Activated CD4-positive, alpha-beta T cell treated with anti-CD3 and anti-CD28 coated beads for 24 hours (primary cell): ENCODE measurements around the gene ARHGEF19.
"Not testable (repeated sequence)": the region's sequence is repeated elsewhere in the genome, so short reads cannot be mapped to it uniquely, and the experiment has no call there.

Experiments
- DNase-seq, 2 donors: peaks; one replicate each; pipeline ENCODE4 v3.0.0-alpha.2; 2020; ENCODE audit warnings: low read depth in 2 of 2

The ARHGEF19 gene

DNA sequence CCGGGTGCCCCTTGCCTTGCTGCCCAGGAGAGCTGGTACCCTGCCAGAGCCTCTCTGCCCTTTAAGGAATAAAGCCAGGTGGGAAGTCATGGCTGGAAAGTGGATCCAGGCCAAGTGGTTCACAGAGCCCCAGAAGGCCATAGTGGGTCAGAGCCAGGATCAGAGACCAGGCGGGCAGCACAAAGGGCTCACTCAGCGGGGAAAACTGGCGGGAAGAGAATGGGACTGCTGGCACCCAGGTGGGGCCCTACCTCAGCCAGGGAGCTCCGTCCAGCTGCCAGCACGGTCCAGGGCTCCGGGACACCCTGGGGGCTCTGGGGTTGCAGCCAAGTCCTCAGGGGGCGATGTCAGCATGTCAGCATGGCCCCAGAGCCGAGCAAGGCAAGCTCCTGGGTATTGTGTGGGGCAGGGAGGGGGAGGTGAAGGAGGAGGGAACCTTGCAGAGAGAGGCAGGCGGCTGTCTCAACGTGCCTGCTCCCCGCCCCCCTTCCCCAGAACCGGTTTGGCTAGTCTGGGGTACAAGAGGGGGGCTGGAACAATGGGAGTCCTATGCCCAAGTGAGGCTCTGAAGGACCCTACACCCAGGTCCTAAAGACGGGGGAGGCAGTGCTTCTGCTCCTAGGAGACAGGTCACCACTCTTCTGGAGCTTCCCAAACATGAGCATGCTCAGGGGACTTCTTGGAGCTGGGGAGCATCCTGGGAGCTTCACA lies at the start of gene ARHGEF19:
TSS of gene ARHGEF19 (minus strand) at position 402 of the 711 bp plus-strand sequence. CDS start 3,598 bp downstream, outside the sequence.
- DNase-seq = no peak

DNA sequence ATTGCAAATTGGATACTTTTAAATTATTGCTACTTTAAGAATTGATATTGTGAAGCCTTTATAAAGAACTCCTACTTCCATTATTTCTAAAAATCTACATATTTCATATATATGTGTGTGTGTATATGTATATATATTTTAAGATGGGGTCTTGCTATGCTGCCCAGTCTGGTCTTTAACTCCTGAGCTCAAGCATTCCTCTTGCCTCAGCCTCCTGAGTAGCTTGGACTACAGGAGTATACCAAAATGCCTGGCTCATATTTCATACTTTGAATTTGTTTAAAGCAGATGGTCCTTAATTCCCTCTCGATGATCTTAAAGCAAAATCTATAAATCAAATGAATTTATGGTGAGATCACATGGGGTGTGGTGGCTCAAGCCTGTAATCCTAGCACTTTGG lies 49.6 kb upstream of the ARHGEF19 start:
- no peak for DNase-seq

DNA sequence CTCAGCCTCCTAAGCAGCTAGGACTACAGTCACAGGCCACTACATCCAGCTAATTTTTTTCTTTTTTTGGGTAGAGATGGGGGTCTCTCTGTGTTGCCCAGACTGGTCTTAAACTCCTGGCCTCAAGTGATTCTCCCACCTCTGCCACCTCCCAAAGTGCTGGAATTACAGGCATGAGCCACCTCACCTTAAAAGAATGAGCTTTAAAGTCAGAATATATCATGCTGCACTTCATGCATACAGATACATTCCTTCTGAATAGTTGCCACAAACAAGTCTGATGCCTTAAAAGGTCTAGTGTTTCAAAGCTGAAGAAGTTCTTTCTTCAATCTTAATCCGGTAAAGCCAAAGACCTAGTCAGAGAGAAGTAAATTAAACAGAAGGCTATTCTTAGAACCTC lies 48.4 kb upstream of the ARHGEF19 start:
- no peak for DNase-seq

DNA sequence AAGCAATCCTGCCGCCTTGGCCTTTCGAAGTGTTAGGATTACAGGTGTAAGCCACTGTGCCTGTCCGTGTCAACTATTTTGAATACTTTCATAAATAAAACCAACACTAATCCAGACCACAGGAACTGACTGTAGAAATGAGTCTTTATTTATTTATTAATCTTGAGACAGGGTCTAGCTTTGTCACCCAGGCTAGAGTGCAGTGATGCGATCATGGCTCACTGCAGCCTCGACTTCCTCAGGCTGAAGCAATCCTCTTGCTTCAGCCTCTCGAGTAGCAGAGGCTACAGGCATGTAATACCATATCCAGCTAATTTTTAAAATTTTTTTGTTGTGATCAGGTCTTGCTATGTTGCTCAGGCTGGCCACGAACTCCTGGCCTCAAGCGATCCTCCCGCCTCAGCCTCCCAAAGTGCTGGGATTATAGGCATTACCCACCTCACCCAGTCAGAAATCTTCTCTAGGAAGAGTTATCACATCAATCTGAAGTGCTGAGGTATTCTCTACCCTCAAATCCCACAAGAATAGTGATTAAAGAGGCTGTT lies 46.2 kb upstream of the ARHGEF19 start:
- no peak for DNase-seq

DNA sequence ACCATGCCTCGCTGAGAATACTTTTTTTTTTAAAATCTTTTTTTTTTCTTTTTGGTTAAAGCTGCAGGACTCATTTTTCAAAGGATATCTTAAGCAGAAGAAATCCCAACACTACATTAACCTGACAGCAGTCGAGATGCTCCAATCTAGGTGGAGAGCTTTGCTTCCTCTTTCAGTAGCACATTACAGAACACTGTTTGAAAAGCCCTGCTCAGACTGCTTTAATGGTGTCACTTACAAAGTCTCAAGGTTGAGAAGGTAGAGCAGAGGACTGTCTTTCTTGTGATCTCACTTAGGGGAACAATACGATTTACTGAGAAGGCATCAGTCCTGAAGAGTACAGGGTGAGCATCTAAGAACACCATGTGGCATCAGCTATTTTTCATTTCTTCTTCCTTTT lies 45.5 kb upstream of the ARHGEF19 start:
- no peak for DNase-seq

DNA sequence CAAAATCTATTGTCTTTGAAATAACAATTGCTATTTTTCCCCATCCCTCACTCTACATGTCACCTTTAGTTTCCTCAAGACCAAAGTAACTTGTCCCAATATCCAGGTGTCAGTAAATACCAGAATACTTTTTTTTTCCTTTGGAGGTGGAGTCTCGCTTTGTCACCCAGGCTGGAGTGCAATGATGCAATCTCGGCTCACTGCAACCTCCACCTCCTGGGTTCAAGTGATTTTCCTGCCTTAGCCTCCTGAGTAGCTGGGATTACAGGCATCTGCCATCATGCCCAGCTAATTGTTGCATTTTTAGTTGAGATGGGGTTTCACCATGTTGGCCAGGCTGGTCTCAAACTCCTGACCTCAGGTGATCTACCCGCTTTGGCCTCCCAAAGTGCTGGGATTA lies 45.1 kb upstream of the ARHGEF19 start:
- DNase-seq = not testable (repeated sequence)

DNA sequence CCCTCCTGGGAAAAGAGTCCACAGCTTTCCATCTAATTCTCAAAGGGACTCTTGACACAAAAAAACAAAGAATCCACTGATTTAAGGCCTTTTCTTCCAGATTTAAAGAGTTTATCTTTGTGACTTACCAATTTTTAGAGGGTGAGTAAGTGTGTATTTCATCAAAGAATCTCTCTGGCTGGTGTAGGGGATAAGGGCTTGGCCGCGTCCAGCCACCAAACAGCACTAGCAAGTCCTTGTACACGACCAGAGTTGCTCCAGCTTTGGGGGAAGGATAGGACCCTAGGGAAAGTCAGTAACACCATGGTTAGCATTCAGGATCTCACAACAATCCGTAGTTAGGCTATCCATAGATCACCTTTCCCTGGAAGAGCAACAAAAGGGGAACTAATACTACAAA lies 44.0 kb upstream of the ARHGEF19 start:
- no peak for DNase-seq

DNA sequence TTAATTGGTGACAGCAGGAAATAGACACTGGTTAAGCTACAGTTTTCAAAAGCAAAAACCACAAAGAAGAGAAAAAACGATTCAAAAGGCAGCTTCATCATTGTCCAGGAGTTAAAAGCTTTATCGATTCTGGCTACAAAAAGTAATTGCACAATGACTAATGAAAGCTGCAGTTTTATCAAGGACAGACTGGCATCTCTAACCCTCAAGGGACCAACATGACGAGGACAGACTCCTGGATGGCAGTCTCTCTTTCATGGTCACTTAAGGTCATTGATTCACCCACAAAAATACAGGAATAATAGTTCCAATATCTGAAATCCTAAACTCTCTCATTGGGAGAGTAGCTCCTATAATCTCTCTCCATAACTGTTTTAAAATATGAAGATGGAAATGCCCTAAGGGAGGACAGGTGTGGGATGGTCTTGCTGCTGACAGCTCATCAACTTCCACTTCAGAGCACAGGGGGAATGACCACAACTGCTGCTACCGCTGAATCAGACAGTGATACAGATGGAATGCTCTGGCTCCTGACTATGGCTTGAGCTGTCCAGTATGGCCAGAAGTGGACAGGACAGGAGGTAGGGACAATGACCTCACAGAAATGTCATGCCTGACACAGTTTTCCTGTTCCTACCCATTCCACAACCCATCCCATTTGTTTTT lies 41.9 kb upstream of the ARHGEF19 start:
- DNase-seq = no peak

DNA sequence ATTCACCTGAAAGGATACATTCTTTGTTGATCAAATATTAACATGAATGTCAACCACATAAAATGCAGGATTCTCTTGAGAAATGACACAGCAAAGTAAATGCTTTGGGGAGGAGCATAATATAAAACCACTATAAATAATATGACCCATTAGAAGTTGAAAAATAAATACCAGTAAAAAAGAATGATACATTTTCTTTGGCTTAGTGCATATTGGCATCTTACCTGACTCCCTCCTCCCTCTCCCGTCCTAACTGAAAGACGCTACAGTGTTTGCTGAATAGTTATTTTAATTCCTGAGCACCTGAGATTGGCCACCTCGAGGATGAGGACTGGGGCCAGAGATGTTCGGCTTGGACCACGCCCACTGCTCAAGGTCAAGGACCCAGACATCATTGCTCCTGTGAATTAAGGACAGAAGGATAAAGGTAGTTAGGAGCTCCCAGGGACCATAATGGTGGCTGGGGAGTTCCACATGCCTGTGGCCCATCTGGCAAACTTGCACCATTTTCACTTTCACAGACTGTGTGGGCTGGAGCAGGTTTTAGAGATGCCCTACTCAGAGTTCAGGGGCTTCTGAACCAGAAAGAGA lies 41.0 kb upstream of the ARHGEF19 start:
- no peak for DNase-seq

DNA sequence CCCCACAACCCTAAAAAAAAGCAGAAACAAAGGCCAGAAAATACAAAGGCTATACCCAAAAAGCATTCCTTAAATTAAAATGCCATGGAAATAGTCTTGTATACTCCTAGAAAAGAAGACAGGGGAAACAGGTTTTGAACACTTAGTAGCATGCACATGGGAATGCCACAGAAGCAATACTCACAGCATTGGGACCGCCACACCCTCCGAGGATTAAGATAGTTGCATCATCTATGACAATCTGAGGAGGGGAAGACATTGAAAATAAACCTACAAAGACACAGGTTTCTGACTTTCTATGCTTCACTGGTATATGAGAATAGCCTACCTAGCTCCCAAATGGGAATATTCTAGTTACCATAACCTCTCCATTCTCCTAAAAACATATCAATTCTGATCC lies 40.5 kb upstream of the ARHGEF19 start:
- no peak for DNase-seq

DNA sequence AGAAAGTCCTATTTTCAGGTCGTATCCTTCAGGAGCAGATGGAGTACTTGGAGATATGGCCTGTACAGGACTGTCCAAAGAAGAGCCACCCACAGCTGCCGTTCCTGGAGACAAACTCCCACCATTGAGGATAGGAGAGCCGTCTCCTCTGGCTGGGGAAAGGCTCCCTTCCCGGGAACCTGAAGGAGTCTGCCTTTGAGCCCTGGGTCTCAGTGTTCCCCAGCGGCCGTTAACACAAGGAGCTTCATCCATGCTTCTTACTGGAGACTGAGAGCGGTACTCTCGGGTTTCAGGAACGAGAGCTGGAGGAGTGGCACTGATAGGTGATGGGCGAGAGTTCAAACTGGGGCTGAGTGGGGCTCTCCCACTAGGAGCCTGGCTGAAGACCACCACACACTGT lies 38.9 kb upstream of the ARHGEF19 start:
- DNase-seq = no peak

DNA sequence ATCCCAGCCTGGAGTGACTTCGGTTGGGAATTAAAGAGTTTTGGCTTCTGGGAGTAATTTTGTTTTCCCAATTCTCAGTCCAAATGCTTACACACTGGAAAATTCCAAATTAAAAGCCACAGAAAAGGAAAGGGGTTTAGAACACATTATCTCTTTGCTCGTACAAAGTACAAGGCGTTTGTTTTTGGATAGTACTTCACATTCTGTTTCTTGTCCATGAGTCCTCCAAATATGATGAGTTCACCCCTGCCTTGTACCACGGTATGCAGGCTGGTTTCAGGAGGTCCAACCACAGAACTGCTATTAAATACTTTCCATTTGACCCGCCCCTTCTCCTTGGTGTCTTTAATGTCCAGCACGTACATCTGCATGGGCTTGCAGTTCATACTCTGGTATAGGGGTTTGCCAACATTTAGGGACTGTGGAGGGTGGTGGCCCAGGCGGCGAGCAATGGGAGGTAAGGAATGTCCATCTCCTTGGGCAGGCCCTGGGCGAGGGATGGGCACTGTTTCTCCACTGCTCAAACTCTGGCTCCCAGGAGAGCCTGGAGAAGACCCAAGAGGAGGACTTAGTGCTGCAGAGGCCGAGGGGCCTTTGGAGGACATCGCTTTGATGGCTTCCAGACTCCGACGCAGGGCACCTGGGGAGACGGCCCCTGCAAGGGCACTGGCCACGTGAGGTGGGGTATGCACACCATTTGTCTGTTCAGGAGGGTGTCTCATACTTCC lies 38.2 kb upstream of the ARHGEF19 start:
- no peak for DNase-seq

DNA sequence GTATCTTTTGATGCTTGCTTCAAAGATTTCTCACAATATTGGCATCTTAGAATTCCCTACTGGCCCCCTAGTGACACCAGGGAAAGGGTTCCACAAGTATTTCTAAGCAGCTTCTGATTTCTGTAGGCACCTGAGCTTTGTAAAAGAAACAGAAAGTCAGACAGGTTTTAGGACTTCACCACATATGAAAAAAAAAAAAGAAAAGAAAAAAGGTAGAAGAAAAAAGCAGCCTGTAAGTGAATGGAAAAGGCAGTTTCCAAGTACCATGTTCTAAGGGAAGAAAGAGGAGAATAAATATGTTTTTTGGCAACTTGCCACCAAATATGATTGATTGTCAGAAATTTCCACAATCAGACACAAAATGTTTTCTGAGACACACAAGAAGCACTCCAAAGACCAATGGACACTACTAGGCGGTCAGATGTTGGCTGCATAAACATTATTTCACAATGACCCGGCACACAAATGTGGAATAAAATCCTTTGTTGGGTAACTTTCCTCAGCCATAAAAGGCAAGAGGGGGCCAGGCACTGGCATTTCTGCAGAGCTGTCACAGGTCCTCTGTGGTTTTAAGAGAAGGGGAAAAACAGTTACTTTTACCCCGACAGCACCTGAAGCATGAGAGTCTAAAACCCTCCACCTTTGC lies 37.3 kb upstream of the ARHGEF19 start:
- DNase-seq = no peak

DNA sequence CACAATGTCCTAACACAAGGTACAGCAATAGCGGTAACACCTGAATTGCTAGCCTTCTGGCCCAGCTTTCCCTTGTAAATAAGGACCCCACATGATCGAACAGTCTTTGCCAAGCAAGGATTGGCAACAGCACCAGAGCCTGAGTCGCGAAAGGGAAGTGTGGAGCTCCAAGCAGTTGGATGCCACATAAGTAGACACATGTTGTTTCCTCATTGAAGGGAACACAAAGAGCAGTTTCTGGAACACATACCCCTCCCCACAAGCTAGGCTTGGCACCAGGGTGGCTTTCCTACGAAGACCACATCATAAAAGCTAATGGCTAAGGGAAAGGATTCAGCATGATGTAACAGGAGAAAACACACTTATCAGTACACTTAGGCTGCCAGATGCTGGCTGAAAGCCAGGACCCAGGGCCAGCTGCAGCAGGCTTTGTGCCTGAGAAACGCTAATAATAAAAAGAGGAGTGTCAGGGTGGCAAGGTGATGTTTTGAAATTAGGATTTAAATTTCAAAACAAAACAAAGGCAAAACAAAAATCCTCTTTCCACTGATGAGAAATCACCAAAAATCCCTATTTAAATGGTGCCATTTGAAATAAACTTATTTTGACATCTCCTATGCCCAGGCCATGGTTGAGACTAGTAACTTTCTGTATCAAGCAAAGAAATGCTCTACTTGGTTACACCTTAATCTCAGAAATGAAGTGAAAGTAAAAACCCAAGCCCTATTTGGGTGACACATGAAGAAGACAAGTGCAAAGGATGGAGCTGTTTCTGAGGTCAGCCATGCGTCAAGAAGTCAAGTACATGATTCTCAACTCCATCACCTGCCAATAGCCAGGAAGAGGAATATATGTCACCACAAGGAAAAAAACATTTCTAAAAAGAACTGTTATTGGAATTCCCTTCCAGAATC lies 36.4 kb upstream of the ARHGEF19 start:
- DNase-seq = no peak

DNA sequence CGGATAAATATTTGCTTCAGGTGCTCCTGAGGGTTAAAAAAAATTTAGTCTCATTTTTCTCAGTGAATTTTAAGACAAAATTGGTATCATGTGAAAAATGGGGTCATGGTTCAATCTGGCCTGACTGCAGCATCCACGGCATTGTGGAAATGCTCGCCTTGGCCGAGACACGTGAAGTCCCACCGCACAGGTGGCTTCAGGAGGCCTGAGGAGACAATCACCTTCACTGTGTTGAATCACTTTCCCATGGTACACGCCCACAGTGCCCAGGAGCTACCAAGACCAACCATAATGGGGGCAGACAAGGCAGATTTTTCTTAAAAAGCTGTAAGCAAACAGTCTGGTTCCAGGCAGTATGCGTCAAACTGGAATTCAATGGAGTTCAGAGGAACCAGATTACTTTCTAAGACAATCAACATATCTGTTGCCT lies 35.6 kb upstream of the ARHGEF19 start:
- DNase-seq = no peak

DNA sequence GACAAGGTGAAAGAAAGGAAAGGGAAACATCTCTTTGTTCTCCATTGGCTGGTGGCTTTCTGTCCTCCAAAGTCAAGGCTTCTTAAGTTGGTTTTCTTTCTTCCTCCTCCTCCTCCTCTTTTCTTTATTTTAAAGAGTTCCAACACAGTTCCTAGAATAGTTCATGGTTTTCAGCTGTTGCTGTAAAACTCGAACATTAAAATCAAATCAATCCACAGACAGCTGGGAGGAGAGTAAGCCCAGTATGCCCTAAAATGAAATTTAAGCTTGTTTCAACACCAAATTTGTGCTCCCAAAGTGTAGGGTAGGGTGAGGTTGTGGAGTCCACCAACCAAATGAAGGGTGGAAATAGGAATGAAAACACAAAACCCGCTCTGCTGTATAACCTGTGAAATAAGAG lies 35.0 kb upstream of the ARHGEF19 start:
- no peak for DNase-seq

DNA sequence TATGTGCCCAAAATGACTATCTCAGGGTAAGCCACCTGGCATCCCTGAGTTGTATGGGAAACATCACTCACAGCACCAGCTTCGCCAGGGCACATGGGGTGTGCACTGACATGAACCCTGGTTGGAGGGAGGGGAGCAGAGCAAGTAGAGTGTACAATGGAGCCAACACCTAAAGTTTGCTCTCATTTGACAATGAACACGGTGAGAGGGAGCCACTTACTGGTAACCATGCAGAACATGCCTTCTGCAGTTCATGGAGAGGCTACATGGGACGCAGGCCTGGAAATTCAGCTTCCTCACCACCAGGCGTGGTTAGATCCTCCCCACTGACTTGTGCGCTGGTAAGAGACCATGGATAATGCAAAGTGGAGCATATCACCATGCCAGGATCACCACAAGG lies 34.5 kb upstream of the ARHGEF19 start:
- no peak for DNase-seq

DNA sequence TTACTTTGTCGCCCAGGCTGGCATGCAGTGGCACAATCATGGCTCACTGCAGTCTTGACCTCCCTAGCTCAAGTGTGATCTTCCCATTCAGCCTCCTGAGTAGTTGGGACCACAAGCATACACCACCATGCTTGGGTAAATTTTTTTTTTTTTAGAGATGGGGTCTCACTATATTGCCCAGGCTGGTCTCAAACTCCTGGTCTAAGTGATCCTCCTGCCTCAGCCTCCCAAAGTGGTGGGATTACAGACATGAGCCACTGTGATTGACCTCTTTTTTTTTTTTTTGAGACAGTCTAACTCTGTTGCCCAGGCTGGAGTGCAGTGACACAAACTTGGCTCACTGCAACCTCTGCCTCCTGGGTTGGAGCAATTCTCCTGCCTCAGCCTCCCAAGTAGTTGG lies 33.8 kb upstream of the ARHGEF19 start:
- DNase-seq = not testable (repeated sequence)

DNA sequence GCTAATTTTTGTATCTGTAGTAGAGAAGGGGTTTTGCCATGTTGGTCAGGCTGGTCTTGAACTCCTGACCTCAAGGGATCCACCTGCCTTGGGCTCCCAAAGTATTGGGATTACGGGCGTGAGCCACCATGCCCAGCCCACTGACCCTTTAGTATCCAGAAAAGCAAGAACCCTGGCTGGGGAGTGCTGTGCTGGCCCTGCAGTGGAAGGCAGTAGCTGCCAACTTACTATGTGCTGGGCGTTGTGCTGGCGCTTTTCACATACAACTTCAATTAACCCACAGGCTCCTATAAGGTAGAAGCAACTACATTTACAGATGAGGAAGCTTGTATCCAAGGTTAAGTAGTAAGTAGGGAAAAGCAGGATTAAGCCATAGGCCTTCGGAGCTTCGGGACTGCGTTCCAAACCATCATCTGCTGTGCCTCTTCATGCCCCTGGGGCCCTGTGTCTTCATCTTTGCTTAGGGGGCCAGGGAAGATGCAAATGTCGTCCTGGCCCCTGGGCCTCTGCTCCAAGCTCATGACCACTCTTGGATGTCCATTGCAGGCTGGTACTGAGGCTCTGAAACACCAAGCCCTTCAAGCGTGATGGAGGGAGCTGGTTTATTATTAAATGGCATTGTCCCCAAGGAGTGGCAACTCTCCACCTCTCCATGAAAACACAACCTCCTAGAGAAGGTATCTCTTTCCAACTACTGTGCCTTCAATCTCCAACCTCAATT lies 33.2 kb upstream of the ARHGEF19 start:
- no peak for DNase-seq
